Liver (tissue), 9 donors: Measurements from ENCODE around the gene SH3RF3. TPM values are rescaled to one million over a fixed set of nuclear protein-coding genes. Genes with fewer than 3 reads are reported as not detected.

Experiments
- DNase-seq: peaks from one replicate; pipeline ENCODE4 v3.0.0-alpha.2; 2017; ENCODE audit warnings: low spot score
- H3K27ac ChIP-seq, 2 donors: one replicate each; pipeline ENCODE4 v1.7.0; 2013; ENCODE audit warnings: inconsistent platforms in 2 of 2, low read length in 2 of 2, control low read depth in 1 of 2, low read depth in 1 of 2, mild to moderate bottlenecking in 1 of 2
- H3K27me3 ChIP-seq, 4 donors: one replicate each; pipeline versions ENCODE4 v1.6.1 to v1.7.0; 2013; ENCODE audit warnings: low read length in 3 of 4, inconsistent platforms in 1 of 4, mild to moderate bottlenecking in 1 of 4, moderate library complexity in 1 of 4; ENCODE audit not compliant: control insufficient read depth in 4 of 4, insufficient read depth in 4 of 4
- H3K36me3 ChIP-seq, 4 donors: one replicate each; pipeline versions ENCODE4 v1.6.1 to v1.7.0; 2013; ENCODE audit warnings: low read length in 3 of 4, mild to moderate bottlenecking in 3 of 4, low read depth in 1 of 4, moderate library complexity in 1 of 4; ENCODE audit not compliant: control insufficient read depth in 4 of 4, insufficient read depth in 3 of 4
- H3K4me1 ChIP-seq, 4 donors: one replicate each; pipeline versions ENCODE4 v1.6.1 to v1.7.0; 2013; ENCODE audit warnings: low read length in 3 of 4, mild to moderate bottlenecking in 3 of 4, moderate library complexity in 1 of 4; ENCODE audit not compliant: control insufficient read depth in 4 of 4, insufficient read depth in 4 of 4
- H3K4me3 ChIP-seq, 3 donors: one replicate each; pipeline versions ENCODE4 v1.6.1 to v1.7.0; 2013; ENCODE audit warnings: low read length in 3 of 3, control low read depth in 1 of 3, low read depth in 1 of 3, mild to moderate bottlenecking in 1 of 3
- H3K9ac ChIP-seq, 2 donors: one replicate each; pipeline ENCODE4 v1.7.0; 2013; ENCODE audit warnings: low read length in 2 of 2, mild to moderate bottlenecking in 2 of 2, moderate library complexity in 2 of 2, control low read depth in 1 of 2, low read depth in 1 of 2
- H3K9me3 ChIP-seq, 4 donors: one replicate each; pipeline versions ENCODE4 v1.6.1 to v1.7.0; 2013; ENCODE audit warnings: low read length in 3 of 4; ENCODE audit not compliant: control insufficient read depth in 4 of 4
- ATF3 ChIP-seq: IDR thresholded peaks from 2 replicates; pipeline ENCODE4 v1.6.1; 2016; ENCODE audit warnings: antibody characterized with exemption
- CTCF ChIP-seq: fragments of 150-350 bp; IDR thresholded peaks from 2 replicates; pipeline ENCODE4 v1.5.1; 2017; ENCODE audit warnings: improper control_type of control experiment, low read depth, low read length; ENCODE audit not compliant: missing input control
- EGR1 ChIP-seq, 2 donors: IDR thresholded peaks; 2 replicates each; pipeline ENCODE4 v1.6.1; 2016 to 2018; ENCODE audit warnings: antibody characterized with exemption in 2 of 2, low read depth in 2 of 2
- FOXA1 ChIP-seq: IDR thresholded peaks from 2 replicates; pipeline ENCODE4 v1.6.1; 2016; ENCODE audit warnings: antibody characterized with exemption
- FOXA2 ChIP-seq: IDR thresholded peaks from 2 replicates; pipeline ENCODE4 v1.6.1; 2016; ENCODE audit warnings: antibody characterized with exemption
- GABPA ChIP-seq, 2 donors: IDR thresholded peaks in 1 of 2; conservative IDR thresholded peaks in 1 of 2; 2 replicates each; pipeline ENCODE4 v1.6.1; 2016; ENCODE audit warnings: antibody characterized with exemption in 2 of 2, mild to moderate bottlenecking in 1 of 2, moderate library complexity in 1 of 2
- HNF4A ChIP-seq, 2 donors: conservative IDR thresholded peaks; 2 replicates each; pipeline ENCODE4 v1.6.1; 2016; ENCODE audit warnings: antibody characterized with exemption in 2 of 2, mild to moderate bottlenecking in 2 of 2
- HNF4G ChIP-seq: IDR thresholded peaks from 2 replicates; pipeline ENCODE4 v1.6.1; 2016; ENCODE audit warnings: antibody characterized with exemption
- JUND ChIP-seq, 2 donors: IDR thresholded peaks; 2 replicates each; pipeline ENCODE4 v1.6.1; 2016; ENCODE audit warnings: antibody characterized with exemption in 2 of 2
- MAX ChIP-seq: IDR thresholded peaks from 2 replicates; pipeline ENCODE4 v1.6.1; 2016; ENCODE audit warnings: antibody characterized with exemption
- NR2F2 ChIP-seq: IDR thresholded peaks from 2 replicates; pipeline ENCODE4 v1.6.1; 2016; ENCODE audit warnings: antibody characterized with exemption
- RAD21 ChIP-seq, 2 donors: IDR thresholded peaks; 2 replicates each; pipeline ENCODE4 v1.6.1; 2016; ENCODE audit warnings: antibody characterized with exemption in 2 of 2, mild to moderate bottlenecking in 2 of 2
- REST ChIP-seq: IDR thresholded peaks from 2 replicates; pipeline ENCODE4 v1.6.1; 2016; ENCODE audit warnings: antibody characterized with exemption, mild to moderate bottlenecking
- RXRA ChIP-seq, 2 donors: IDR thresholded peaks; 2 replicates each; pipeline ENCODE4 v1.6.1; 2017 to 2018; ENCODE audit warnings: antibody characterized with exemption in 2 of 2, mild to moderate bottlenecking in 1 of 2
- SP1 ChIP-seq: IDR thresholded peaks from 2 replicates; pipeline ENCODE4 v1.6.1; 2018; ENCODE audit warnings: antibody characterized with exemption, mild to moderate bottlenecking
- TAF1 ChIP-seq: conservative IDR thresholded peaks from 2 replicates; pipeline ENCODE4 v1.6.1; 2016; ENCODE audit warnings: antibody characterized with exemption, mild to moderate bottlenecking
- YY1 ChIP-seq: IDR thresholded peaks from 2 replicates; pipeline ENCODE4 v1.6.1; 2016; ENCODE audit warnings: antibody characterized with exemption, mild to moderate bottlenecking
- ZBTB33 ChIP-seq: IDR thresholded peaks from 2 replicates; pipeline ENCODE4 v1.6.1; 2016; ENCODE audit warnings: antibody characterized with exemption
- WGBS: extraction: QIAGEN DNeasy Blood & Tissue Kit; methylation state at CpG from one replicate; pipeline ENCODE4 v1.1.7; 2013; 5-methylcytosine and 5-hydroxymethylcytosine counted together
- polyA plus RNA-seq, 2 donors: library from polyadenylated mRNA; stranded (reverse) in 1 of 2; unstranded in 1 of 2; fragments of 200-250 nt in 1 of 2; fragments of >200 nt in 1 of 2; fragmentation: Nextera tagmentation in 1 of 2; extraction: Ambion mirVana in 1 of 2; gene quantifications; one replicate each; pipeline versions ENCODE4 v1.2.1 to v1.2.3, GENCODE V29; 2013 to 2015
- total RNA-seq, 2 donors: library from RNA; depleted of rRNA; stranded (reverse); fragments of >200 nt; gene quantifications; one replicate each; pipeline ENCODE4 v1.2.3, GENCODE V29; 2014
- donor health status: healthy.
- donor health status: healthy.
- donor health status: healthy.
- donor health status: healthy.
- donor health status: healthy.

Gene SH3RF3
- total and polyA plus RNA-seq, 4 donors: 0.11 to 1.0 (median 0.54) TPM

- H3K4me1 ChIP-seq: peaks cover 3 to 30% (median 16%) of the 10 kb centered on the region in 4 donors
- WGBS: 63% methylated on average over 15 of the region's 15 CpGs
- no peaks in the 10 kb centered on the region for H3K27me3 ChIP-seq
- no peak overlapping the region for H3K27ac ChIP-seq
- H3K4me3 ChIP-seq: no peak overlapping the region
- no peak overlapping the region for H3K9ac ChIP-seq
- TF ChIP-seq HNF4G (no peak), CTCF (no peak), FOXA2 (no peak), EGR1 (IDR thresholded peaks at IDR 0.05; ENCODE audit: low read depth in 2 of 2) (no peak), FOXA1 (no peak), JUND (IDR thresholded peaks at IDR 0.05) (no peak), ATF3 (no peak), NR2F2 (peak; percentile 94), YY1 (no peak), SP1 (peak; percentile 20), ZBTB33 (no peak), HNF4A (conservative IDR thresholded peaks at IDR 0.05) (no peak), TAF1 (no peak), RXRA (IDR thresholded peaks at IDR 0.05) (peak; percentile 18 to 42), MAX (no peak), REST (no peak), GABPA (IDR thresholded peaks at IDR 0.05 in 1 of 2, conservative IDR thresholded peaks at IDR 0.05 in 1 of 2) (no peak), RAD21 (IDR thresholded peaks at IDR 0.05) (peak in 1 of 2 donors; percentile 4)
- H3K9me3 ChIP-seq: no peaks in the 10 kb centered on the region
- H3K36me3 ChIP-seq: no peaks in the 10 kb centered on the region
- peak; percentile 37 for DNase-seq
Measured at GRCh38 chr2:109482361-109482861, 353.4 kb downstream of the SH3RF3 start.
